Activated effector memory CD4-positive, alpha-beta T cell treated with anti-CD3 and anti-CD28 coated beads, Interleukin-2, amount 50 U/mL, for 16 hours (primary cell): ENCODE results near the gene SMOC2.

ENCODE experiments used
- DNase-seq: peaks from one replicate; pipeline ENCODE4 v3.0.0-alpha.2; 2020

The SMOC2 gene

DNA sequence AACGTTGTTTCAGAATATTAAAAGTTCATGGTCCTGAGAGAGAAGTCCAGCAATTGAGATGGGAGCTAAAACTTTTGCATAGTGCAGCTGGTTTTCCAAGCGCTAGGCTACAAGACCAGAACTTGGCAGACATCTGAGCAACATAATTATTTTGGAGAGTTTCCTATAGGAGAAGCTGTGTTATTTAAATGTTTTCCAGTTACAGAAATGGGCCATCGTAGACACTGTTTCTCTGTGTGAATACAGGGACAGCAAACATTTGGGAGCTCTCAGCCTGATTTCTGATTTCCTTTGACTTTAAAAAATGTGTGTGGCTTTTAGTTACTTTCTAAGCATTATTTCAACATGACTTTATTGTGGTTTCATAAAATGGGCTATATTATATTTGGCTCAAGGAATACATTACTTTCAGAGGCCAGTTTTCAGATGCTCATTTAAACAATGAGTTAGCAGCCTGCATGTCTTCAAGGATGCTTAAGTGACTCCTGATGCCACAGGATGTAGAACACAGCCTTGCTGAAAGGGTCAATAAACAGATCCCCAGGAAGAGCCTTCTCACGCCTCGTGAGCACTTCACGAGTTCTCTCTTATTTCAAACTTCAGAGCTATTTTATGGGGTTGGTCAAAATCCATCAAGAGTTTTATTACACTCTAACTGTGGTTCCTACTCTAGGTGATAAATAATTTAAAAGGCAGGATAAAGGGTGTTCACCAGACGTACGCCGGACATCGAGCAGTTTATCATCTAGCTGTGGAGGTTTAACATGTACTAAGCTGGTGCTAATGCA is 193.8 kb downstream of the SMOC2 start:
- no peak for DNase-seq

DNA sequence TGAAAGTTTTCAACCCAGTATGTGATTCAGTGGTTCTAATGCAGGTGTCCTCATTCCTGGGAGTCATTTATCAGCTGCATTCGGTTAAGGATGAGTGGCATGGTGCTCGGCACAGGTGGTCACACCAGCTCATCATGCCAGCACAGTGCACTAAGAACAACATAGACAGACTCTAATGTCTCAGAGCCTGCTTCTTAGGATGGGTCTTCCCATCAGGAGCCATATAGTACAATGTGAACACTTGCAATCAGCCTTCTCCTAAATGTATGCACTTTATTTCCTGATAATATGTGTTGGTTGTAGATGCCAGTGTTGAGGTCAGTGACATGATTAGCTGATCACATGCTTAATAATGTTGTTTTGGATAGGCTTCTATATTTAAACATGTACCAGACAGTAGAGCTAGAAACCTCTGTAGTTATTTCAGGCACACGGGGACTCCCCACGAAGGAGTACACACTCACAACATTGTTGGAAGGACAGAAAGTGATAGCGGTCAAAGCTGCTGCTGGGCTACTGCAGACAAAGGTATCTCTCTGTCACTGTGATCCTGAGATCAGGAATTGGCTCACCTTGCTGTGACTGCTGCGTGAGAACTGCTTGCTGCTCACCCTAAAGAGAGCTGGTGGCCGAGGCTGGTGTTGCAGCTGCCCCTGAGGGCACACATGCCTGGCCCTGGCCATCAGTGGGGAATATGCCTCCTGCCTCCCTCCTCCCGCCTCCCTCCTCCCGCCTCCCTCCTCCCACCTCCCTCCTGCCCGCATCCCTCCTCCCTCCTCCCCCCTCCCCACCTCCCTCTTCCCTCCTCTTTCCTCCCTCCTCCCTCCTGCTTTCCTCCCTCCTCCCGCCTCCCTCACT is 195.4 kb downstream of the SMOC2 start:
- no peak for DNase-seq

DNA sequence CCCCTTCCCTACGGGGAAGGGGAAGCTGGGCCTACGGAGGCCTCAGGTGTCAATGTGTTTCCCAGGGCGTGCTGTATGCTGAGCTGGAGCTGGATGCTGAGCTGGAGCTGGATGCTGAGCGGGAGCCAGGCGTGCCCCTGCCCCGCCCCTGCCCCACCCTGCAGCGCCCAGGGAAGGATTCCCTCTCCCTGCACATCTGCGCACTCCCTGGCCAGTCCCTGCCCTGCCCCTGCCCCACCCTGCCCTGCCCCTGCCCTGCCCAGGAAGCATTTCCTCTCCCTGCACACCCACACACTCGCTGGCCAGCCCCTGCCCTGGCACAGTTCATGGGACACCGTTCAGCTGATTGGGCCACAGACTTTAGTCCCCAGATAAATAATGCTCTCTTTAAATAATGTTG is 196.8 kb downstream of the SMOC2 start:
- no peak for DNase-seq

DNA sequence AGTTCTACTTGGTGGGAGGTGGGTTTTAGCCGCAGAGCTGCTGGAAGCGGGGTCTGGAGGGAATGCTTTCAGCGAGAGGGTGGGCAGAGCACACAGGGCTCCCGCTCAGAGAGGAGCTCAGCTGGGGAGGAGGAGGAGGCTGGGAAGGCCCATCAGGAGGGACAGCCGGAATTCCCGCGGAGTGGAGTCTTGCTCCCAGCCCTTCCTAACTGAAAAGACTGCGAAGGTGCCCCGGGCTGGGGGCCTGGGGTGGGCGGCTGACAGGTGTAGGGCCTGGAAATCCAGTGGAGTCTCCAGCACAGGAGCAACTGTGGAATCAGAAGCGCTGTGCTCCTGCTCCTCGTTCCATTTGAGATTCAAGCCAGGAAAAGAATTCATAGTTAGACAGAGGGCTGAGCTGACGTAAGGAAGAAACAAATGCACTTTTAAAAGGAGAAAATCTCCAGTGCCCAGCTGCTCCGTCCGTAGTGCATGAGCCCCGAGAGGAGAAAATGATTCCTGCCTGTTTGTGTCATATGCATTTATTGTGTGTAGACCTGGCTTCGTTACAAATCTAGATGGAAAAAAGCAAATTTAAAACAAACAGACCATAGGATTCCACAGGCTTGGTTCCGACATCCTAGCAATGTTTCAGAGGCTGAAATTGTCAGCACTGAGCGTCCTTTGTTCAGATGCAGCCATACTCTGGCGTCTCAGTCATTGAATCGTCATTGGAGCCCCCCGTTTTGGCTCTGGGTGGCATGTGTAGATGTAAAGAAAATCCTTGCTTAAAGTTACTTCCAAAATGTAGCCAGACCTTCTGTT is 197.7 kb downstream of the SMOC2 start:
- no peak for DNase-seq

DNA sequence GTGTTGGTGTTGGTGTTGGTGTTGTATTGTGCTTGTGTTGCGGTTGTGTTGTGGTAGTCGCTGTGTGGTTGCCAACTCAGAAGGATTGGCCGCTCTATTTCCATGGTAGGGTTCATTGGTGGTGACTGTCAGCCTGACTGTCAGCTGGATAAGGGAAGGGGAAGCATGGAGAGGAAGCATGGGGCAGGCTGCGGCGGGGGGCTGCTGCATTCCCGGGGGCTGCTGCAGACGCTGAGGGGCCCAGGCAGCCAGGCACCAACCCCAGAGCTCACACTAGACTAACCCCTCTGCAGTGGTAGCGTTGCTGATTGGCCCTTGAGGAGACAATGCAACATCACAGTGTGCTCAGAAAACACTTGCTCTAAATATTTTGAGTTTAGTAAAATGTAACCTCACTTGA is 199.2 kb downstream of the SMOC2 start:
- DNase-seq, result no peak

DNA sequence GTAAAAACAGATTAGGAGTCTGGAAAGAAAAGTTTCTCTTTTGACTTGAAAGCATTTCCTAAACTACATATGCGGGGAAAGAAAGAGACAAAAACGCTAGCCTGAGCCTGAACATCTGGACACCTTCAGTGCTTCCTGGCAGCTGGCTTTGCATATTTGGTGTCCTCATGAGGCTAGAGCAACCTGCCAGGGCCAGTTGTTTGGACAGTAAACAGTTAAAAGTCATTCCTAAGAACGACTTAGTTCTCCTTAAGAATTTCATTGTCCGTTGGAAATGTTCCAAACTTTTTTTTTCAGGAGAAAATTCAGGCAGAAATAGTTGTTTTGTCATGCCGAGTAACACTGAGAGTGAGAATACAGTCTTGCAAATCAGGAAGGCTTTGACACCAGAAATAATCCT is 199.8 kb downstream of the SMOC2 start:
- DNase-seq, result no peak

DNA sequence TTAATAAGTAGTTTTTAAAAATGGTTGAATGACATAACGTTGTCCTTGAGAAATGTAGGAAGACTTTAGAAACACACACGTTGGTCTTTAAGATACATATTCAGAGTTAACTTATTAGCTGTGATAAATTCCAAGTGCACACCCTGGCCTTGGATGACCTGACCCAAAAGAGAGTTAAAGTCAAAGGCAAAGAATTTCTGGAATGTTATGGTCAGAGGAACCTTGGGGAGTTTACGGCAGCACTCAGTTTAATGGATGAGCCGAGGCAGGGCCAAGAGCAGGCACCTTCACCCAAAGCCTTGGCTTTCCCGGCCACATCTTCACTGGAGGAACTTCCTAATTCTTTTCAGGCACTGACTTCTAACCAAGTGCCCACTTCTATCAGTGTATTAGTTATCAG is 200.5 kb downstream of the SMOC2 start:
- DNase-seq, result no peak

DNA sequence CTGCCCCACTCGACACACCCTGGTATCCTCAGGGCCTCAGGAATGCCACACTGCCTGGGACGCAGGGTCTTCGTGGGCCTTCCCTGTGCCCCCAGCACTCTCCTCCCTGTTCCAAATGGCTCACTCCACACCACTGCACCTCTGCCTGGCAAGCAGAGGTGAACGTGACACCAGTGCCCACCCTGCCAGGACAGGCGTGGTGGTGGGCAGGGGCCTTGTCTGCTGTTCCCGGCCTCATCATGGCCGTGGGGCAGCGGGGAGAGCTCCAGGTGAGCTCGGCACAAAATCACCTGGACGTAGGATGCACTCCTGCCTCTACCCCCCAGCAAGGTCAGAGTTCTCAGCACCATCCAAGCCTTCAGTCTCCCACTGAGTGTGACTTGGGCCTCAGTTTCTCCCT is 202.4 kb downstream of the SMOC2 start:
- no peak for DNase-seq

DNA sequence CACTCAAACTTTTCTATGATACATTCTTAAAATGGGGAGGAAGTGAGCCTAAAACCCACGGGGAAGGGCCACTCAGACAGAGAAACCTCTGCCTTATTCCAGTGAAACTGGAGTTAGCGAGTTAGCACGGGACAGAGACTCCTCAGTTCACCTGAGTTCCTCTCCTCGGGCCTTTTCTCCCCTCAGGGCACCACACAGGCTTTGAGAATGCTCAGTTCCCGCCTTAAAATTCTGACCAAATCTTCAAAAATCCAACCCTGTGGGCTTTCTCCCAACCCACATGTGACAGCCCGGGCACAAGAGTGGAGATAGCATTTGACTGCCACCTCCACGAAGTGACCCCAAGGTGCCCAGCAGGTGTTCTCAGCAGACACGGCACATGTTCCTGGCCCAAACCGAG is 204.3 kb downstream of the SMOC2 start:
- no peak for DNase-seq

DNA sequence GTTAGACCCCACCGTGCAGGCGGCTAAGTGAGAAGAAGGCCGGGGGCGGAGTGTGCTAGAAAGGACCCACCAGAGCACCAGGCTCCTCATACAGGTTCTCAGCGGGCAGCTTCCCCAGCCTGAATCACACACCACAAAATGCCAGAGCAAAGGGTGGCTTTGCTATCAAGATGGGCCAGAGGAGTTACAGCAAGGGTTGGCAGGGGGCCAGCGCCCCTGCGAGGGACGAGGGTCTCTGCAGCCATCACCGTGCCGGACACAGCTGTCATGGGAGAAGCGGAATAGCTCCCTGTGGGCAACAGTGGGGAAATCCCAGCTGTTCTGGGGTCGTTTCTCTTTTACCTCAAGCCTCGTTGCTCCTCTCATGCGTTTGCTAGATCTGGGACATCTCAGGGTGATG is 206.3 kb downstream of the SMOC2 start:
- DNase-seq, result no peak

DNA sequence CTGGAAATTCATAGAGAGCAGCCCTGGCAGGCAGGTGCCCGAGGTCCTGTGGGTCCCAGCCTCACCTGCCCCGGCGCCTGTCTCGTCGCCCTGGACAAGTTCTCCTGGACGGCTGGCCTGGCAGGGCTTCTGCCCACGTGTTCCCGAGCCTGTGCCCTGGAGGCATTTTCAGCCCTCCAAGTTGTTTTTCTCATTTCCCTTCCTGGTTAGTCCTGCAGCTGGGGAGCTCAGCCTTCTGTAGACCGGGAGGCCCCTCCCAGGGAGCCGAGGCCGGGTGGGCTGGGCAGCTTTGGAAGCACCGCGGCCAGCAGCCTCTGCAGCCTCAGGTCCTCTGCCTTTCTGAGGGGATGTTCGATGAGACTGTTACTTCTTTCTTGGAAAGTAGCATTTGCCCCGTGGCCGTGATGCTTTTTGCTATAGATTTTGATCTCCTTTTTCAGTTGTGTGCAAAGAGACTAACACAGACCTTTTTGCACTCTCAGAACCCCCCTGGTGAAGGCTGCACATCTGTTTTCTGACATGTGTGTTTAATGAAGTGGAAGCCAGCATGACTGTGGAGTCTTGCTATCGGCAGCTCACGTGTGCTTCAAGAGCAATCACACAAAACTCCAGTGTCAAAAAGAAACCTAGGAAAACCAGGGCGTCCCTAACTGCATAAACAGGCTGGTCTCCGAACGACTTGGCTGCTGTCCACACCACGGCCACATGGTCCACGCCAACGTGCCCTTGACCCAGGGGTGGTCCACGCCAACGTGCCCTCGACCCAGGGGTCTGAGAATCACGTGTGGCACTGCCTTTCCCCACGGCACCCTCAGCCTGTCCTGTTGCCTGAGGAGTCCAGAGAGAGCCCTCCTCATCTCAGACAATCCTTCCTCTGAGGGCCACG is 207.5 kb downstream of the SMOC2 start:
- DNase-seq, result no peak

DNA sequence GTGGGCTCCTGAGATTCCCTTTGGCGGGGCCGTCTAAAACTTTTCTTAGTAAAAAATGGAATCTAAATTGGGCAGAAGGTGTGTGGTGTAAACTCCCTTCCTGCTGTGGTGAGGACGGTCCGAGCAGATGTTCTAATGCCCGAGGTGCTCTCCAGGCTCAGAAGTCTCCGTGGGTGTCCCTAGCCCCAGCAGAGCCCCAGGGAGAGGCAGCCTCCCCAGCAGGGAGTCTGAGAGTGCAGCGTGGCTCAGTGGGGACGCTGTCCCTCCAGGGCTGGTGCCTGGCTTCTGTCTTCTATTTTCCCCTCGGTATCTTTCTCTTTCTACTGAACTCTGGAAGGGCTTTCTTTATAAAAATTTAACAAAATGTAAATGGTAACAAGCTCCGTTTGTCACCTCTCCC is 208.2 kb downstream of the SMOC2 start:
- no peak for DNase-seq

DNA sequence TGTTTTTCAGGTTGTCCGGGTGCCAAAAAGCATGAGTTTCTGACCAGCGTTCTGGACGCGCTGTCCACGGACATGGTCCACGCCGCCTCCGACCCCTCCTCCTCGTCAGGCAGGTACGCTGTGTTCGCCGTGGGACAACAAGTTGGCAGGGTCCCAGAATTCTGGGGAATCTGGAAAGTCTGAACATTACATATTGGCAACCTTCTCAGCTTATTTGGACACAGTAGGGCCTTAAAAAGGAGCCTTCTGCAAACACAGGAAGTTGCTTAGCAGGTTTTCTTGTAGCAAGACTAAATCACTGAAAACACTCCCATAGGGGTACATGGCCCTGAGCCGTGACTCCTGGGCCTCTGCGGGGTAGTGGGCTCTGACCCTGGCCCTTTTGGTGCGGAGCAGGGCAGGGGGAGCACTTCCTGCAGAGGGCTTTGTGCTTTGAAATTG is 209.7 kb downstream of the SMOC2 start:
- no peak for DNase-seq

DNA sequence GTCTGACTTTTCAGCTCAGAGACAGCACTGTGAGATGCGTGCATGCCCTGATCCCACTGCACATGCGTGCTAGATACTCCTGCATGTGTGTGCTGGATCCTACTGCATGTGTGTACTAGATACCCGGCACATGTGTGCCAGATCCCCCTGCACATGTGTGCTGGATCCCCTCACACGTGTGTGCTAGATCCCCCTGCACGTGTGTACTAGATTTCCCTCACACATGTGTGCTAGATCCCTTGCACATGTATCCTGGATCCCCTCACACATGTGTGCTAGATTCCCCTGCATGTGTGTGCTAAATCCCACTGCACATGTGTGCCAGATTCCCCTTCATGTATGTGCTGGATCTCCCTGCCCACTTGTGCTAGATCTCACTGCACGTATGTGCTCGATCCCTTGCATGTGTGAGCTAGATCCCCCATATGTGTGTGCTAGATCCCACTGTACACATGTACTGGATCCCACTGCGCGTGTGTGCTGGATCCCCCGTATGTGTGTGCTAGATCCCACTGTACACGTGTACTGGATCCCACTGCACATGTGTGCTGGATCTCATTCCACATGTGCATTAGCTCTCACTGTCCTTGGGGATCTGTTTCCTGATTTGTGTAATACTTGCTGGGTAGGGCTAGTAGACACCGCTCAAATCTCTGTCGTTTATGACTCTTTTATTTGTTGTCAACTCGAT is 214.6 kb downstream of the SMOC2 start:
- DNase-seq, result no peak

DNA sequence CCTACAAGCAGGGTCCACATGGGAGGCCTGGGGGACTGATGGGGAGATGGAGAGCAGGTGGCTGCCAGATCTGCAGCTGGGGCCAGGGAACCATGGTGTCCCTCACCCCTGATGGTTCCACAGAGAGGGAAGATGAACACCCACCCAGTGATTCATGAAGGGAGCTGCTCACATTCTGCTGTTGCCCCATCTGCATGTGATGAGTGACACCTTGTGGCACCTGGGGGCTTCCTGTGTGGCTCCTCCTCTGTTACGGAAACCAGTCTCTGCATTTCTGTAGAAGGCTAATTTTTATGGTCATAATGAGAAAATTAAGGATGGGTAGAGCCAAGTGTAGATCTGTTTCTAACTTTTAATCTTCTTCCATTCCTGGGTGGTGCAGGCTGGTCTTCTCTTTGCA is 217.1 kb downstream of the SMOC2 start:
- DNase-seq, result no peak

DNA sequence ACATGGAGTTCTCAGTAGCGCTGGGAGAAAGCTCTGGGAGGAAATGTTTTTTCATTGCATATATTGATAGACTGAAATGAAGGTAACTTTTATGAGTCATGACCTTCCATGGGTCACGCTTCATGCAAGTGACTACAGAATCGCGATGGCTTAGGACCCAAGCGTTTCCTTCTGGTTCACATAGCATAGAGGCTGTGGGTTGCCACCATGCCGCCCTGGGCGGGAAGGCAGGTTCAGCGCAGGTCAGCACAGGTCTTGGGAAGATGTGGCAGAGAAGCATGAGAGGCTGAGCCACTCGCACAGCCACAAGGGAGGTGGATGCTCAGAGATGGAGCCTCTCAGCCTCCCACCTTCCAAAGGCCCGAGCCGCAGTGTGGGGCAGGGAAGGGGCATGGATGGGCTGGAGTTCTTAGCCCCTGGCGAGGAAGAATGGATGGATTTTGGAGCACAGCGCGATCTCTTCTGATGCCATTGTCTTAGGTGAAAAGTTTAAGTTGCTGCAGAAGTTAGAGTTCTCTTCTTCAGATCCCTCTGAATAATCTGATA is 219.5 kb downstream of the SMOC2 start:
- no peak for DNase-seq

DNA sequence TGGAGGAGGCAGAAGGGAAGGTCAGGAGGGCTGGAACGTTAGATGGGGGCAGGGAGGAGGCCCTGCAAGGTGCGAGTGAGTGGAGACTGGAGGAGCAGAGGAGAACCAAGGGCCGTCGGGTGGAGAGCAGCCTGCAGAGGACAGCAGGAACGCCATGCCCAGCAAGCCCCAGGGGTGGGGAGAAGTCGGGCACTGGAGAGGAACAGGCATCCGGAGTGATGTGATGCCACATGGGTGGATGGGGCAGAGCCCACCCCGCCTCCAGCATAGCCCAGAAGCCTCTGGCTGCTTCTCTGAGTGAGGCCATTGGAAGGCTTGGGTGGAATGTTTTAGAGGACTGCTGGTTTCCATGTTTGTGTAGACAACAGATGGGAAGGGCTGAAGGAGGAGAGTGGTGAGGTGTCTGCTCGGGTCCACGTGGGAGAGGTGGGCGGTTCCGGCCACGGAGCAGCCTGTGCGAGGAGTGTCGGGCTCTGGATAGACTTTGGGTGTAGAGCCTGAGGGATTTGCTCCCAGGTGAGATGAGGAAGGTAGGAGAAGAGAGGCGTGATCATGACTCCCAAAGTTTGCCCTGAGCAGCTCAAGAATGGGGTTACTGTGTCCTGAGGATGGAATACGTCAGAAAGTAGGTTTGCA is 221.4 kb downstream of the SMOC2 start:
- no peak for DNase-seq

DNA sequence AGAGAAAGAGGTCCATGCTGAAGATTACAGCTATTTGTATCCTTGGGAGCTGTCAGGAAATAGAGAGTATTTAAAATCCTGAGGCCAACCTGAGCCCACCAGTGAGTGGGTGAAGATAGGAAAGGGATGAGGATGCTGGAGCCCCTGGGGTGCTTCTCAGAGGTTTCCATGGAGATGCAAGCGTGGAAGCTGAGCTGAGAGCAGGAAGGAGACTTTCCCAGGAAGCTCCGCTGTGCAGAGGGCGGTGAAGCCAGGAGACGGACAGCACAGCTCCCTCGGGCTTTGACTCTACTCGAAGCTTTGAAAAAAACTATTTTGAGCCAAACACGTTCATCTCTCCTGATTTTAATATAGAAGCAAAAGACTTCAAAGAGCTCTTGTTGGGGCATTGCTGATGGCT is 222.1 kb downstream of the SMOC2 start:
- no peak for DNase-seq

DNA sequence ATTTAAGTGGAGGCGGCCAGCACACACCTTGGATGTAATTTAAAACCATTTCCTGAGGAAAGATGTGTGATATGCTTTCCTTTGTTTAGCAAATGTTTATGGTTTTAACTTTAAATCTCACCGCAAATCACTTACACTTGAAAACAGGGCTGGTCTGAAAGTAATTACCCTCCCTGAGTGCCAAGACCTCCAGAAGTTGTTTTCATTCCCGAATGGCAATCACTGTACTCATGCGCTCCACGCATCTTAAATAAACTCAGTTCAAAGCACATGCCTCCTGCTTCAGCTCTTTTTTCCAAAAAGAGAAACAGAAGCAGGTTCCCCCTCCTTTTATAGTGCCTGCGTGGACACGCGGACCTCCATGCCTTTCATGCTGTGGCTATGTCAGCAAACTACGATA is 224.0 kb downstream of the SMOC2 start:
- no peak for DNase-seq

DNA sequence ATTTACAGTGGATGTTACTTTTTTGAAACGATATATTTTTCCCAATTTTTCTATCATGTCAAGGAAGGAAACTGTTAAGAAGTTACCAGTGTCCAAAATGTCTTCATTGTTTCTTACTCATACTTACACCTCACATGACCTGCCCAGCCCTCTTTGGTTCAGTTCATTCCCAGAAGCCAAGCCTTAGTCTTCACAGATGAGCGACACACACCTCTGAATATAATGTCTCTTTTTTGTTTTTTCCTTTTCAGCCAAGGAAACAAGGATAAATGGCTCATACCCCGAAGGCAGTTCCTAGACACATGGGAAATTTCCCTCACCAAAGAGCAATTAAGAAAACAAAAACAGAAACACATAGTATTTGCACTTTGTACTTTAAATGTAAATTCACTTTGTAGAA is 225.2 kb downstream of the SMOC2 start:
- DNase-seq, result no peak
